CD4-positive, alpha-beta T cell (primary cell): Measurements from ENCODE around the gene TPTE2. TPM values are rescaled to one million over a fixed set of nuclear protein-coding genes. Genes with fewer than 3 reads are reported as not detected.

ENCODE experiments used
- ATAC-seq: fragments of 200-7000 bp; cut with Tn5 transposase; one replicate; pipeline ENCODE4 v1.10.0; 2022; ENCODE audit warnings: mild to moderate bottlenecking; ENCODE audit not compliant: poor library complexity
- CTCF ChIA-PET: fragments of 350-600 bp; sonication (Branson Sonifier 250); formaldehyde crosslinking; loops from one replicate; lab custom pipeline; 2021; ENCODE audit warnings: antibody characterized with exemption, inconsistent platforms; lab: Charles Lee
- POLR2A ChIA-PET: fragments of 350-600 bp; sonication (Branson Sonifier 250); formaldehyde crosslinking; loops from one replicate; lab custom pipeline; 2021; ENCODE audit warnings: antibody characterized with exemption, inconsistent platforms; lab: Charles Lee
- DNase-seq, 14 experiments: peaks; one replicate each; pipeline ENCODE4 v3.0.0-alpha.2; 2013 to 2020; ENCODE audit warnings: mixed read lengths in 2 of 14
- H3K27ac ChIP-seq, 2 donors: one replicate each; pipeline versions ENCODE4 v1.5.1 to v1.7.0; 2013; ENCODE audit warnings: low read length in 2 of 2, low read depth in 1 of 2, mild to moderate bottlenecking in 1 of 2
- H3K27me3 ChIP-seq, 2 experiments: 1 replicate in 1 of 2; 2 replicates in 1 of 2; pipeline versions ENCODE4 v1.6.1 to v1.7.0; 2013; ENCODE audit warnings: low read length in 2 of 2, control low read depth in 1 of 2, mild to moderate bottlenecking in 1 of 2, moderate library complexity in 1 of 2; ENCODE audit not compliant: insufficient read depth in 2 of 2, control insufficient read depth in 1 of 2
- H3K36me3 ChIP-seq: one replicate; pipeline ENCODE4 v1.6.1; 2013; ENCODE audit warnings: low read length, control low read depth; ENCODE audit not compliant: insufficient read depth
- H3K4me1 ChIP-seq: one replicate; pipeline ENCODE4 v1.6.1; 2013; ENCODE audit warnings: low read length, control low read depth; ENCODE audit not compliant: insufficient read depth
- H3K4me3 ChIP-seq: one replicate; pipeline ENCODE4 v1.5.1; 2013; ENCODE audit warnings: mild to moderate bottlenecking, low read length, moderate library complexity
- H3K9me3 ChIP-seq, 2 experiments: 1 replicate in 1 of 2; 2 replicates in 1 of 2; pipeline versions ENCODE4 v1.6.1 to v1.7.0; 2013; ENCODE audit warnings: low read length in 2 of 2, mild to moderate bottlenecking in 2 of 2, control low read depth in 1 of 2, moderate library complexity in 1 of 2; ENCODE audit not compliant: control insufficient read depth in 1 of 2, insufficient read depth in 1 of 2
- H3K27ac Mint-ChIP-seq: one replicate; pipeline ENCODE4 v1.8.0; 2020; ENCODE audit warnings: mixed read lengths
- H3K27me3 Mint-ChIP-seq: one replicate; pipeline ENCODE4 v1.8.0; 2021; ENCODE audit warnings: mixed read lengths
- H3K36me3 Mint-ChIP-seq: one replicate; pipeline ENCODE4 v1.8.0; 2021; ENCODE audit warnings: low read depth, mixed read lengths
- H3K4me1 Mint-ChIP-seq: one replicate; pipeline ENCODE4 v1.8.0; 2021; ENCODE audit warnings: low read depth, mixed read lengths
- H3K4me3 Mint-ChIP-seq: one replicate; pipeline ENCODE4 v1.8.0; 2020; ENCODE audit warnings: mild to moderate bottlenecking, mixed read lengths
- H3K9me3 Mint-ChIP-seq: one replicate; pipeline ENCODE4 v1.8.0; 2020; ENCODE audit warnings: mixed read lengths
- CTCF ChIP-seq: fragments of 200-600 bp; IDR thresholded peaks from one replicate; pipeline ENCODE4 v1.8.0; 2022; ENCODE audit warnings: antibody characterized with exemption, mild to moderate bottlenecking
- intact Hi-C, 2 experiments: fragments of 100-400 bp; cut with DNase I in 1 of 2; cut with micrococcal nuclease in 1 of 2; formaldehyde crosslinking; loops; one replicate each; pipeline versions ENCODE4 v1.15.1 to v1.9.0; 2023 to 2025; cut with DNase I, micrococcal nuclease
- total RNA-seq, 174 experiments: library from RNA in 2 of 174; stranded (reverse) in 2 of 174; gene quantifications; one replicate each; pipeline ENCODE4 v1.2.3 and lab custom pipeline; 2021 to 2026

Gene TPTE2
- total RNA-seq, 2 experiments from 2014 or later: 0.14 TPM; not detected in 1

GRCh38 chr13:19606152-19606551 lies 44.8 kb upstream of the TPTE2 start:
- peaks cover 0 to 6% of the 10 kb centered on the region in 2 experiments for H3K9me3 ChIP-seq
- no peak overlapping the region for H3K4me3 ChIP-seq
- no peaks in the 10 kb centered on the region for H3K36me3 Mint-ChIP-seq
- ChIA-PET CTCF (no interaction called here), POLR2A (no interaction called here)
- no peak for TF ChIP-seq CTCF
- H3K4me1 ChIP-seq: peaks cover 7% of the 10 kb centered on the region
- H3K4me1 Mint-ChIP-seq: no peaks in the 10 kb centered on the region
- H3K27me3 ChIP-seq: peaks cover 26 to 29% of the 10 kb centered on the region in 2 experiments
- H3K9me3 Mint-ChIP-seq: peaks cover 8% of the 10 kb centered on the region
- no peak overlapping the region for H3K27ac ChIP-seq
- intact Hi-C loops: no loop called here
- H3K4me3 Mint-ChIP-seq: no peak overlapping the region
- H3K36me3 ChIP-seq: no peaks in the 10 kb centered on the region
- ATAC-seq: no peak
- no peak overlapping the region for H3K27ac Mint-ChIP-seq
- peaks cover 44% of the 10 kb centered on the region for H3K27me3 Mint-ChIP-seq
- no peak for DNase-seq

GRCh38 chr13:19605161-19605955 lies 44.0 kb upstream of the TPTE2 start:
- ChIA-PET CTCF (no interaction called here), POLR2A (no interaction called here)
- no peak for TF ChIP-seq CTCF
- Mint-ChIP-seq H3K27me3 (peaks cover 51% of the 10 kb centered on the region), H3K27ac (no peak overlapping the region), H3K4me1 (no peaks in the 10 kb centered on the region), H3K9me3 (peaks cover 8% of the 10 kb centered on the region), H3K4me3 (no peak overlapping the region), H3K36me3 (no peaks in the 10 kb centered on the region)
- H3K27ac ChIP-seq: no peak overlapping the region
- ATAC-seq: no peak
- intact Hi-C loops: no loop called here
- H3K4me1 ChIP-seq: peaks cover 7% of the 10 kb centered on the region
- no peak overlapping the region for H3K4me3 ChIP-seq
- DNase-seq: no peak
- peaks cover 26 to 29% of the 10 kb centered on the region in 2 experiments for H3K27me3 ChIP-seq
- peaks cover 0 to 6% of the 10 kb centered on the region in 2 experiments for H3K9me3 ChIP-seq
- no peaks in the 10 kb centered on the region for H3K36me3 ChIP-seq

GRCh38 chr13:19604306-19604705 lies 43.0 kb upstream of the TPTE2 start:
- ATAC-seq: no peak
- POLR2A ChIA-PET: no interaction called here
- CTCF ChIA-PET: no interaction called here
- TF ChIP-seq CTCF: no peak
- Histone ChIP-seq H3K27me3 (peaks cover 26 to 29% of the 10 kb centered on the region in 2 experiments), H3K27ac (no peak overlapping the region), H3K36me3 (no peaks in the 10 kb centered on the region), H3K4me3 (no peak overlapping the region), H3K4me1 (peaks cover 7% of the 10 kb centered on the region), H3K9me3 (peaks cover 0 to 6% of the 10 kb centered on the region in 2 experiments)
- Mint-ChIP-seq H3K27me3 (peaks cover 59% of the 10 kb centered on the region), H3K4me1 (no peaks in the 10 kb centered on the region), H3K36me3 (no peaks in the 10 kb centered on the region), H3K4me3 (no peak overlapping the region), H3K27ac (no peak overlapping the region), H3K9me3 (peaks cover 8% of the 10 kb centered on the region)
- intact Hi-C loops: no loop called here
- no peak for DNase-seq
